Right lobe of liver (tissue), 4 donors: ENCODE measurements around the gene DYNLL2.
A peak's percentile ranks its signal among the peaks of the same experiment; 100 is the strongest.

Experiments
- POLR2A ChIP-seq: fragments of 450-650 bp; IDR thresholded peaks from one replicate; pipeline ENCODE4 v1.6.1; 2017; ENCODE audit warnings: antibody characterized with exemption, mild to moderate bottlenecking
- TF ChIP-seq, protein P1 (sequence below), 4 donors: fragments of 200-600 bp in 3 of 4; fragments of 450-650 bp in 1 of 4; IDR thresholded peaks; one replicate each; pipeline versions ENCODE4 v1.5.1 to v1.8.0; 2016 to 2022; ENCODE audit warnings: antibody characterized with exemption in 4 of 4, mild to moderate bottlenecking in 2 of 4
- donor health status: DM: no; HTN: no; CAD: no.
- donor health status: DM: no; HTN: no; CAD: no.
- donor health status: DM: no; HTN: yes; CAD: no.

GRCh38 chr17:58084317-58084981, 1.2 kb downstream of the DYNLL2 start:
- TF ChIP-seq, protein P1, sequence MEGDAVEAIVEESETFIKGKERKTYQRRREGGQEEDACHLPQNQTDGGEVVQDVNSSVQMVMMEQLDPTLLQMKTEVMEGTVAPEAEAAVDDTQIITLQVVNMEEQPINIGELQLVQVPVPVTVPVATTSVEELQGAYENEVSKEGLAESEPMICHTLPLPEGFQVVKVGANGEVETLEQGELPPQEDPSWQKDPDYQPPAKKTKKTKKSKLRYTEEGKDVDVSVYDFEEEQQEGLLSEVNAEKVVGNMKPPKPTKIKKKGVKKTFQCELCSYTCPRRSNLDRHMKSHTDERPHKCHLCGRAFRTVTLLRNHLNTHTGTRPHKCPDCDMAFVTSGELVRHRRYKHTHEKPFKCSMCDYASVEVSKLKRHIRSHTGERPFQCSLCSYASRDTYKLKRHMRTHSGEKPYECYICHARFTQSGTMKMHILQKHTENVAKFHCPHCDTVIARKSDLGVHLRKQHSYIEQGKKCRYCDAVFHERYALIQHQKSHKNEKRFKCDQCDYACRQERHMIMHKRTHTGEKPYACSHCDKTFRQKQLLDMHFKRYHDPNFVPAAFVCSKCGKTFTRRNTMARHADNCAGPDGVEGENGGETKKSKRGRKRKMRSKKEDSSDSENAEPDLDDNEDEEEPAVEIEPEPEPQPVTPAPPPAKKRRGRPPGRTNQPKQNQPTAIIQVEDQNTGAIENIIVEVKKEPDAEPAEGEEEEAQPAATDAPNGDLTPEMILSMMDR (IDR thresholded peaks at IDR 0.05), result peak in 3 of 4 donors; percentile 6 to 22 (median 8)
- TF ChIP-seq POLR2A, result no peak
